Activated T-cell treated with anti-CD3 and anti-CD28 coated beads, Interleukin-2, amount 50 U/mL, for 48 hours (primary cell): Measurements from ENCODE around the gene MRM2.

Experiments used
- DNase-seq, 2 experiments: peaks; one replicate each; pipeline ENCODE4 v3.0.0-alpha.2; 2020

The MRM2 gene

GRCh38 chr7:2220030-2220429, 22.0 kb downstream of the MRM2 start:
- no peak for DNase-seq

GRCh38 chr7:2219606-2220005, 22.4 kb downstream of the MRM2 start:
- no peak for DNase-seq

- no peak for DNase-seq
Observed at GRCh38 chr7:2219136-2219535, 22.9 kb downstream of the MRM2 start.

GRCh38 chr7:2218444-2218785, 23.6 kb downstream of the MRM2 start:
- no peak for DNase-seq

GRCh38 chr7:2217716-2218443, 24.1 kb downstream of the MRM2 start:
- no peak for DNase-seq

- no peak for DNase-seq
Observed at GRCh38 chr7:2217206-2217605, 24.8 kb downstream of the MRM2 start.

GRCh38 chr7:2215851-2216250, 26.2 kb downstream of the MRM2 start:
- no peak for DNase-seq

- peak in 1 of 2 experiments; percentile 30 for DNase-seq
Observed at GRCh38 chr7:2214636-2215035, 27.4 kb downstream of the MRM2 start.

- DNase-seq = no peak
Observed at GRCh38 chr7:2213551-2214215, 28.3 kb downstream of the MRM2 start.

GRCh38 chr7:2212906-2213305, 29.1 kb downstream of the MRM2 start:
- no peak for DNase-seq

GRCh38 chr7:2211926-2212325, 30.1 kb downstream of the MRM2 start:
- no peak for DNase-seq

GRCh38 chr7:2211259-2211880, 30.6 kb downstream of the MRM2 start:
- no peak for DNase-seq

- DNase-seq = no peak
Observed at GRCh38 chr7:2210551-2211258, 31.3 kb downstream of the MRM2 start.

GRCh38 chr7:2209961-2210323, 32.1 kb downstream of the MRM2 start:
- DNase-seq = no peak

- peak; percentile 54 to 61 for DNase-seq
Observed at GRCh38 chr7:2209146-2209960, 32.7 kb downstream of the MRM2 start.

GRCh38 chr7:2208712-2209111, 33.3 kb downstream of the MRM2 start:
- DNase-seq = no peak

- no peak for DNase-seq
Observed at GRCh38 chr7:2205036-2205780, 36.8 kb downstream of the MRM2 start.

GRCh38 chr7:2204446-2204845, 37.6 kb downstream of the MRM2 start:
- no peak for DNase-seq

GRCh38 chr7:2203766-2204300, 38.2 kb downstream of the MRM2 start:
- DNase-seq = no peak

- no peak for DNase-seq
Observed at GRCh38 chr7:2202901-2203765, 38.9 kb downstream of the MRM2 start.

GRCh38 chr7:2202361-2202761, 39.6 kb downstream of the MRM2 start:
- no peak for DNase-seq
